HG03520 (cell line): ENCODE measurements around the gene MPV17.
"Not testable (repeated sequence)": the region's sequence is repeated elsewhere in the genome, so short reads cannot be mapped to it uniquely, and the experiment has no call there.

ENCODE experiments used
- ATAC-seq: cut with Tn5 transposase; IDR thresholded peaks from one replicate; pipeline ENCODE4 v1.9.1; 2021; ENCODE audit warnings: mild to moderate bottlenecking, moderate library complexity; ENCODE audit not compliant: unreplicated experiment

Gene MPV17

GRCh38 chr2:27268296-27268695 lies 54.6 kb downstream of the MPV17 start:
- ATAC-seq = not testable (repeated sequence)

- ATAC-seq = no peak
Measured at GRCh38 chr2:27265536-27265870, 57.4 kb downstream of the MPV17 start.

- ATAC-seq = no peak
Measured at GRCh38 chr2:27264753-27265535, 58.0 kb downstream of the MPV17 start.

- no peak for ATAC-seq
Measured at GRCh38 chr2:27264253-27264752, 58.6 kb downstream of the MPV17 start.

GRCh38 chr2:27263287-27264252 lies 59.3 kb downstream of the MPV17 start:
- ATAC-seq = no peak

GRCh38 chr2:27262379-27263286 lies 60.3 kb downstream of the MPV17 start, which contains the start of gene SLC30A3:
TSS of gene SLC30A3 (minus strand) at chr2:27263047. CDS start at chr2:27262906, 141 bp downstream.
- peak; percentile 45 for ATAC-seq

GRCh38 chr2:27261926-27262298 lies 61.0 kb downstream of the MPV17 start:
- ATAC-seq = no peak

- no peak for ATAC-seq
Measured at GRCh38 chr2:27261241-27261925, 61.5 kb downstream of the MPV17 start.
